Liver (tissue), 3 donors: ENCODE results near the gene USP37.

Source experiments
- ATF3 ChIP-seq: IDR thresholded peaks from 2 replicates; pipeline ENCODE4 v1.6.1; 2016; ENCODE audit warnings: antibody characterized with exemption
- EGR1 ChIP-seq, 2 donors: IDR thresholded peaks; 2 replicates each; pipeline ENCODE4 v1.6.1; 2016 to 2018; ENCODE audit warnings: antibody characterized with exemption in 2 of 2, low read depth in 2 of 2
- GABPA ChIP-seq, 2 donors: IDR thresholded peaks in 1 of 2; conservative IDR thresholded peaks in 1 of 2; 2 replicates each; pipeline ENCODE4 v1.6.1; 2016; ENCODE audit warnings: antibody characterized with exemption in 2 of 2, mild to moderate bottlenecking in 1 of 2, moderate library complexity in 1 of 2
- MAX ChIP-seq: IDR thresholded peaks from 2 replicates; pipeline ENCODE4 v1.6.1; 2016; ENCODE audit warnings: antibody characterized with exemption
- RXRA ChIP-seq, 2 donors: IDR thresholded peaks; 2 replicates each; pipeline ENCODE4 v1.6.1; 2017 to 2018; ENCODE audit warnings: antibody characterized with exemption in 2 of 2, mild to moderate bottlenecking in 1 of 2
- TF ChIP-seq, protein P1 (sequence below): fragments of 150-350 bp; IDR thresholded peaks from 2 replicates; pipeline ENCODE4 v1.5.1; 2017; ENCODE audit warnings: improper control_type of control experiment, low read depth, low read length; ENCODE audit not compliant: missing input control
- TF ChIP-seq, protein P2 (sequence below): IDR thresholded peaks from 2 replicates; pipeline ENCODE4 v1.6.1; 2016; ENCODE audit warnings: antibody characterized with exemption, mild to moderate bottlenecking
- donor health status: healthy.
- donor health status: healthy.

DNA sequence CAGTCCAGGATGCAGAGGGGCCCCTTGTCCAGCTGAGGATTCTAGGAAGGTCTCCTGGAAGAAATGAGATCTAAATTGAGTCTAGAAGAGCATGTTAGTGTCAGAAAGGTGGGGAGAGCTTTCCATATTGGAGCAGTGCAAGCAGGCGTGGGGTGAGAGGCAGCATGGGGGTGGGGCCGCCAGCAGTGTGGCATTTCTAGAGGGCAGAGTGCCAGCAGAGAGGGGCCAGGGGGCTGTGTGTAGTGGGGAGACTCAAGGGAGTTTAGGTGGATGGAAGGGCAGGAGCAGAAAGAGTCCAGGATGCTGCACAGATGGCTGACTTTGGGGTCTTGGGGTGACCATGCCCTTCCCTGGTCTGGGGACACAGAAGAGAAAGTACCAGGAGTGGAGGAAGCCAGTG lies 147.1 kb downstream of the USP37 start:
- TF ChIP-seq, protein P1, sequence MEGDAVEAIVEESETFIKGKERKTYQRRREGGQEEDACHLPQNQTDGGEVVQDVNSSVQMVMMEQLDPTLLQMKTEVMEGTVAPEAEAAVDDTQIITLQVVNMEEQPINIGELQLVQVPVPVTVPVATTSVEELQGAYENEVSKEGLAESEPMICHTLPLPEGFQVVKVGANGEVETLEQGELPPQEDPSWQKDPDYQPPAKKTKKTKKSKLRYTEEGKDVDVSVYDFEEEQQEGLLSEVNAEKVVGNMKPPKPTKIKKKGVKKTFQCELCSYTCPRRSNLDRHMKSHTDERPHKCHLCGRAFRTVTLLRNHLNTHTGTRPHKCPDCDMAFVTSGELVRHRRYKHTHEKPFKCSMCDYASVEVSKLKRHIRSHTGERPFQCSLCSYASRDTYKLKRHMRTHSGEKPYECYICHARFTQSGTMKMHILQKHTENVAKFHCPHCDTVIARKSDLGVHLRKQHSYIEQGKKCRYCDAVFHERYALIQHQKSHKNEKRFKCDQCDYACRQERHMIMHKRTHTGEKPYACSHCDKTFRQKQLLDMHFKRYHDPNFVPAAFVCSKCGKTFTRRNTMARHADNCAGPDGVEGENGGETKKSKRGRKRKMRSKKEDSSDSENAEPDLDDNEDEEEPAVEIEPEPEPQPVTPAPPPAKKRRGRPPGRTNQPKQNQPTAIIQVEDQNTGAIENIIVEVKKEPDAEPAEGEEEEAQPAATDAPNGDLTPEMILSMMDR = no peak
- no peak for TF ChIP-seq EGR1 (IDR thresholded peaks at IDR 0.05; ENCODE audit: low read depth in 2 of 2)
- TF ChIP-seq, protein P2, sequence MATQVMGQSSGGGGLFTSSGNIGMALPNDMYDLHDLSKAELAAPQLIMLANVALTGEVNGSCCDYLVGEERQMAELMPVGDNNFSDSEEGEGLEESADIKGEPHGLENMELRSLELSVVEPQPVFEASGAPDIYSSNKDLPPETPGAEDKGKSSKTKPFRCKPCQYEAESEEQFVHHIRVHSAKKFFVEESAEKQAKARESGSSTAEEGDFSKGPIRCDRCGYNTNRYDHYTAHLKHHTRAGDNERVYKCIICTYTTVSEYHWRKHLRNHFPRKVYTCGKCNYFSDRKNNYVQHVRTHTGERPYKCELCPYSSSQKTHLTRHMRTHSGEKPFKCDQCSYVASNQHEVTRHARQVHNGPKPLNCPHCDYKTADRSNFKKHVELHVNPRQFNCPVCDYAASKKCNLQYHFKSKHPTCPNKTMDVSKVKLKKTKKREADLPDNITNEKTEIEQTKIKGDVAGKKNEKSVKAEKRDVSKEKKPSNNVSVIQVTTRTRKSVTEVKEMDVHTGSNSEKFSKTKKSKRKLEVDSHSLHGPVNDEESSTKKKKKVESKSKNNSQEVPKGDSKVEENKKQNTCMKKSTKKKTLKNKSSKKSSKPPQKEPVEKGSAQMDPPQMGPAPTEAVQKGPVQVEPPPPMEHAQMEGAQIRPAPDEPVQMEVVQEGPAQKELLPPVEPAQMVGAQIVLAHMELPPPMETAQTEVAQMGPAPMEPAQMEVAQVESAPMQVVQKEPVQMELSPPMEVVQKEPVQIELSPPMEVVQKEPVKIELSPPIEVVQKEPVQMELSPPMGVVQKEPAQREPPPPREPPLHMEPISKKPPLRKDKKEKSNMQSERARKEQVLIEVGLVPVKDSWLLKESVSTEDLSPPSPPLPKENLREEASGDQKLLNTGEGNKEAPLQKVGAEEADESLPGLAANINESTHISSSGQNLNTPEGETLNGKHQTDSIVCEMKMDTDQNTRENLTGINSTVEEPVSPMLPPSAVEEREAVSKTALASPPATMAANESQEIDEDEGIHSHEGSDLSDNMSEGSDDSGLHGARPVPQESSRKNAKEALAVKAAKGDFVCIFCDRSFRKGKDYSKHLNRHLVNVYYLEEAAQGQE = no peak
- TF ChIP-seq GABPA (IDR thresholded peaks at IDR 0.05 in 1 of 2, conservative IDR thresholded peaks at IDR 0.05 in 1 of 2) = no peak
- TF ChIP-seq RXRA (IDR thresholded peaks at IDR 0.05) = no peak
- no peak for TF ChIP-seq ATF3
- no peak for TF ChIP-seq MAX
